Measurements from ENCODE around the gene SWSAP1. TPM values are rescaled to one million over a fixed set of nuclear protein-coding genes. Genes with fewer than 3 reads are reported as not detected.

Gene SWSAP1
- total and polyA plus RNA-seq, 2 of the 8 experiments (the other 6 are each of a cell fraction or from before 2014, with no cell fraction given): 3.1 to 5.2 TPM

- peak within 1 kb of the TSS; percentile 91 for H3K56ac ChIP-seq (replicated peaks; ENCODE audit: insufficient read length, low read depth, low read length)
- H3K27ac ChIP-seq (ENCODE audit: low read depth, low read length): peak within 1 kb of the TSS; percentile 69; the same call in 1 of the 2 replicates
- H4K20me1 ChIP-seq (replicated peaks in 1 of 2; ENCODE audit: control insufficient read depth in 1 of 2, insufficient read depth in 2 of 2, low read length in 2 of 2): no peaks in the 10 kb centered on the region
- H3K9me3 ChIP-seq (ENCODE audit: insufficient read depth in 2 of 2, low read depth in 1 of 2, low read length in 1 of 2): no peaks in the 10 kb centered on the region
- POLR2A ChIA-PET (ENCODE audit: partially characterized antibody): interaction anchor here (0.6 to 3.6 kb wide), 23 partner anchors 8 to 125 kb away, joined by 3 to 48 read pairs (median 4); partner anchors contain the start of genes EPOR, ODAD3, PRKCSH and SWSAP1
- H3K14ac ChIP-seq (ENCODE audit: insufficient read length): no peak within 1 kb of the TSS
- peak within 1 kb of the TSS; percentile 28 for H2BK120ac ChIP-seq (replicated peaks; ENCODE audit: low read depth, low read length)
- peaks cover 2 to 26% (median 18%) of the 10 kb centered on the region in 4 experiments for H3K27me3 ChIP-seq (replicated peaks in 1 of 4; ENCODE audit: control insufficient read depth in 3 of 4, extremely low read depth in 1 of 4, insufficient read depth in 3 of 4, low read length in 3 of 4)
- peak within 1 kb of the TSS; percentile 92 for H3K4ac ChIP-seq (replicated peaks; ENCODE audit: insufficient read length, low read depth, low read length)
- CTCF ChIA-PET (ENCODE audit: partially characterized antibody): interaction anchor here (0.6 to 13.7 kb wide), 9 partner anchors 10 to 1295 kb away, joined by 3 to 197 read pairs (median 4); partner anchors contain the start of genes EPOR, ODAD3, PRKCSH and SWSAP1
- H3K4me1 ChIP-seq (replicated peaks in 1 of 4; ENCODE audit: control insufficient read depth in 3 of 4, insufficient read depth in 4 of 4, low read length in 3 of 4): peaks cover 0 to 15% (median 8%) of the 10 kb centered on the region in 4 experiments; a peak in 5 of 7 replicates
- peak in 1 of 2 experiments; percentile 90 for DNase-seq (ENCODE audit: low read depth in 1 of 2, low spot score in 2 of 2)
- peak within 1 kb of the TSS; percentile 94 for H4K8ac ChIP-seq (ENCODE audit: extremely low read depth, insufficient read depth, low read length)
- no peak within 1 kb of the TSS for H2AFZ ChIP-seq (ENCODE audit: low read length)
- peaks cover 34% of the 10 kb centered on the region for H3K23me2 ChIP-seq (ENCODE audit: low read depth, low read length)
- peak within 1 kb of the TSS; percentile 90 for H3K18ac ChIP-seq (ENCODE audit: extremely low read depth, low read length)
- peak within 1 kb of the TSS; percentile 92; the same call in 1 of the 2 replicates for H2BK12ac ChIP-seq (ENCODE audit: low read depth, low read length)
- H2BK20ac ChIP-seq (ENCODE audit: low read length): peak within 1 kb of the TSS; percentile 72; the same call in 1 of the 2 replicates
- H4K91ac ChIP-seq (replicated peaks; ENCODE audit: insufficient read length, low read length): peak within 1 kb of the TSS; percentile 97
- H3K23ac ChIP-seq (ENCODE audit: insufficient read length): no peak within 1 kb of the TSS
- peak within 1 kb of the TSS; percentile 97 for H4K5ac ChIP-seq (ENCODE audit: insufficient read length, low read depth, low read length)
- peak within 1 kb of the TSS; percentile 90 to 98 for H3K4me2 ChIP-seq (ENCODE audit: insufficient read depth in 1 of 2, low read depth in 2 of 2, low read length in 2 of 2)
- no peak for FAIRE-seq
- H3K79me2 ChIP-seq (ENCODE audit: control insufficient read depth in 1 of 2, insufficient read depth in 2 of 2, low read length in 2 of 2): no peaks in the 10 kb centered on the region
- 2% methylated on average over 53 of the region's 72 CpGs; no CpG with 5 or more reads in 1 of the 2 experiments for WGBS, 2 experiments (ENCODE audit: extremely low coverage in 1 of 2, insufficient coverage in 1 of 2, insufficient read length in 1 of 2, insufficient replicate concordance in 2 of 2, low coverage in 1 of 2, low lambda C conversion rate in 2 of 2, missing lambda C conversion rate in 1 of 2)
- H3K36me3 ChIP-seq (ENCODE audit: control insufficient read depth in 2 of 4, insufficient read depth in 4 of 4, low read length in 3 of 4): 0 out of 8 replicates have a peak, but pooled peaks cover 0 to 3% (median 0%) of the 10 kb centered on the region in 4 experiments
- H2BK5ac ChIP-seq (ENCODE audit: low read depth, low read length): peak within 1 kb of the TSS; percentile 96
- H3K9ac ChIP-seq (replicated peaks in 1 of 4; ENCODE audit: extremely low read depth in 1 of 4, low read depth in 3 of 4, low read length in 3 of 4): peak within 1 kb of the TSS; percentile 58 to 77 (median 65)
- H2AK5ac ChIP-seq (ENCODE audit: low read depth, low read length): no peak within 1 kb of the TSS
- H2BK15ac ChIP-seq (ENCODE audit: low read length): no peak within 1 kb of the TSS
- H3K4me3 ChIP-seq (ENCODE audit: extremely low read depth in 1 of 4, insufficient read depth in 2 of 4, low read depth in 3 of 4, low read length in 4 of 4): peak within 1 kb of the TSS; percentile 72 to 88 (median 80)
- peaks cover 5% of the 10 kb centered on the region for H3K79me1 ChIP-seq (ENCODE audit: low read depth, low read length)
- TF ChIP-seq ATF2 (IDR thresholded peaks at IDR 0.05; ENCODE audit: low read length) (no peak), HDAC2 (IDR thresholded peaks at IDR 0.05; ENCODE audit: borderline replicate concordance in 1 of 2, low read depth in 2 of 2, low read length in 2 of 2) (0 out of 4 replicates have a peak, but pooled peaks of 1 of the 2 experiments have one; percentile 42), POLR2A (IDR thresholded peaks at IDR 0.05; ENCODE audit: control extremely low read depth in 1 of 2, low read depth in 2 of 2, low read length in 2 of 2) (0 out of 3 replicates have a peak, but pooled peaks of 1 of the 2 experiments have one; percentile 41), TCF12 (IDR thresholded peaks at IDR 0.05; ENCODE audit: low read depth, low read length) (peak; percentile 86; the same call in 1 of the 2 replicates), EGR1 (IDR thresholded peaks at IDR 0.05; ENCODE audit: borderline replicate concordance, low read depth, low read length) (0 out of 2 replicates have a peak, but pooled peaks have one; percentile 22), SIN3A (conservative IDR thresholded peaks at IDR 0.05 in 1 of 2, IDR thresholded peaks at IDR 0.05 in 1 of 2; ENCODE audit: low read depth in 1 of 2, low read length in 2 of 2) (peak; percentile 10 to 49; a peak in 1 of 4 replicates), TAF7 (optimal IDR thresholded peaks at IDR 0.05; ENCODE audit: borderline replicate concordance, low read depth, low read length) (no peak)
Observed at GRCh38 chr19:11418549-11419506, 44.4 kb downstream of the SWSAP1 start, which contains the start of gene RGL3. TSS of gene RGL3 (minus strand) at chr19:11419314. CDS start at chr19:11419278, 36 bp downstream.
